A673 (cell line): Measurements from ENCODE around the gene CD93. TPM values are rescaled to one million over a fixed set of nuclear protein-coding genes. Genes with fewer than 3 reads are reported as not detected.

Source experiments
- BruUV-seq: library from RNA; stranded (reverse); fragments of 400-500 nt; replicated peaks from 2 replicates; lab custom pipeline; 2021; lab: Mats Ljungman, UMichigan
- CTCF ChIA-PET: fragments of 300-600 bp; sonication (Branson Sonifier 250); formaldehyde crosslinking; loops from one replicate; lab custom pipeline; 2022; ENCODE audit warnings: antibody characterized with exemption; lab: Charles Lee
- POLR2A ChIA-PET: fragments of 300-600 bp; sonication (Branson Sonifier 250); formaldehyde crosslinking; loops from one replicate; lab custom pipeline; 2022; ENCODE audit warnings: antibody characterized with exemption; ENCODE audit not compliant: low non-redundant PET; lab: Charles Lee
- DNase-seq: peaks from one replicate; pipeline ENCODE4 v3.0.0-alpha.2; 2015; ENCODE audit warnings: low spot score
- H3K27ac ChIP-seq: fragments of 200-600 bp; sonication (generic); 2 replicates; pipeline ENCODE4 v1.5.1; 2016; ENCODE audit warnings: mixed run types, low read depth, mild to moderate bottlenecking, mixed read lengths, antibody characterized with exemption, low read length; ENCODE audit not compliant: poor library complexity, severe bottlenecking
- H3K27me3 ChIP-seq: fragments of 200-600 bp; sonication (generic); replicated peaks from 2 replicates; pipeline ENCODE4 v1.6.1; 2017; ENCODE audit warnings: mixed run types, low read depth, mild to moderate bottlenecking, mixed read lengths, antibody characterized with exemption, low read length; ENCODE audit not compliant: insufficient read depth, poor library complexity
- H3K36me3 ChIP-seq: fragments of 200-600 bp; sonication (generic); 2 replicates; pipeline ENCODE4 v1.6.1; 2016; ENCODE audit warnings: mixed run types, mild to moderate bottlenecking, mixed read lengths, antibody characterized with exemption, low read length; ENCODE audit not compliant: insufficient read depth, poor library complexity, severe bottlenecking
- H3K4me1 ChIP-seq: fragments of 200-600 bp; sonication (generic); 2 replicates; pipeline ENCODE4 v1.6.1; 2017; ENCODE audit warnings: mixed run types, mild to moderate bottlenecking, mixed read lengths, antibody characterized with exemption, low read length; ENCODE audit not compliant: insufficient read depth, poor library complexity, severe bottlenecking
- H3K4me3 ChIP-seq: fragments of 200-600 bp; sonication (generic); 2 replicates; pipeline ENCODE4 v1.5.1; 2016; ENCODE audit warnings: low read depth, mixed run types, mild to moderate bottlenecking, mixed read lengths, low read length; ENCODE audit not compliant: poor library complexity, severe bottlenecking
- H3K9me3 ChIP-seq: fragments of 200-600 bp; sonication (generic); 2 replicates; pipeline ENCODE4 v1.6.1; 2016; ENCODE audit warnings: mixed run types, low read depth, mild to moderate bottlenecking, mixed read lengths, antibody characterized with exemption, low read length; ENCODE audit not compliant: poor library complexity, severe bottlenecking
- EZH2 ChIP-seq: fragments of 200-600 bp; sonication (generic); IDR thresholded peaks from 2 replicates; pipeline ENCODE4 v1.6.1; 2017; ENCODE audit warnings: borderline replicate concordance, low read depth, mild to moderate bottlenecking, mixed read lengths, antibody characterized with exemption, low read length; ENCODE audit not compliant: poor library complexity, severe bottlenecking
- intact Hi-C: fragments of 100-400 bp; cut with micrococcal nuclease; formaldehyde crosslinking; loops from one replicate; pipeline ENCODE4 v1.10.0; 2022; ENCODE audit not compliant: unreplicated experiment
- total RNA-seq: library from RNA; stranded (reverse); gene quantifications from 2 replicates; pipeline ENCODE4 v1.2.3, GENCODE V29; 2021
- TF ChIP-seq, protein P1 (sequence below): fragments of 300-800, 200-600 bp; sonication (generic); conservative IDR thresholded peaks from 2 replicates; pipeline ENCODE4 v1.5.1; 2017; ENCODE audit warnings: low read depth, mild to moderate bottlenecking, antibody characterized with exemption, low read length, moderate library complexity, mixed read lengths

Gene CD93
- total RNA-seq, 1 experiment from 2014 or later = 0.06 TPM

- Histone ChIP-seq H3K4me1 (no peaks in the 10 kb centered on the region), H3K27ac (no peak overlapping the region), H3K9me3 (no peaks in the 10 kb centered on the region), H3K36me3 (no peaks in the 10 kb centered on the region), H3K27me3 (peaks cover 3% of the 10 kb centered on the region), H3K4me3 (no peak overlapping the region)
- no peak for DNase-seq
- CTCF ChIA-PET = no interaction called here
- POLR2A ChIA-PET = no interaction called here
- intact Hi-C loops = no loop called here
- no TSS peak for BruUV-seq
- no peak for TF ChIP-seq EZH2
- TF ChIP-seq, protein P1, sequence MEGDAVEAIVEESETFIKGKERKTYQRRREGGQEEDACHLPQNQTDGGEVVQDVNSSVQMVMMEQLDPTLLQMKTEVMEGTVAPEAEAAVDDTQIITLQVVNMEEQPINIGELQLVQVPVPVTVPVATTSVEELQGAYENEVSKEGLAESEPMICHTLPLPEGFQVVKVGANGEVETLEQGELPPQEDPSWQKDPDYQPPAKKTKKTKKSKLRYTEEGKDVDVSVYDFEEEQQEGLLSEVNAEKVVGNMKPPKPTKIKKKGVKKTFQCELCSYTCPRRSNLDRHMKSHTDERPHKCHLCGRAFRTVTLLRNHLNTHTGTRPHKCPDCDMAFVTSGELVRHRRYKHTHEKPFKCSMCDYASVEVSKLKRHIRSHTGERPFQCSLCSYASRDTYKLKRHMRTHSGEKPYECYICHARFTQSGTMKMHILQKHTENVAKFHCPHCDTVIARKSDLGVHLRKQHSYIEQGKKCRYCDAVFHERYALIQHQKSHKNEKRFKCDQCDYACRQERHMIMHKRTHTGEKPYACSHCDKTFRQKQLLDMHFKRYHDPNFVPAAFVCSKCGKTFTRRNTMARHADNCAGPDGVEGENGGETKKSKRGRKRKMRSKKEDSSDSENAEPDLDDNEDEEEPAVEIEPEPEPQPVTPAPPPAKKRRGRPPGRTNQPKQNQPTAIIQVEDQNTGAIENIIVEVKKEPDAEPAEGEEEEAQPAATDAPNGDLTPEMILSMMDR = no peak
These were observed 39.0 kb upstream of the CD93 start for GRCh38 chr20:23125159-23125558.

DNA sequence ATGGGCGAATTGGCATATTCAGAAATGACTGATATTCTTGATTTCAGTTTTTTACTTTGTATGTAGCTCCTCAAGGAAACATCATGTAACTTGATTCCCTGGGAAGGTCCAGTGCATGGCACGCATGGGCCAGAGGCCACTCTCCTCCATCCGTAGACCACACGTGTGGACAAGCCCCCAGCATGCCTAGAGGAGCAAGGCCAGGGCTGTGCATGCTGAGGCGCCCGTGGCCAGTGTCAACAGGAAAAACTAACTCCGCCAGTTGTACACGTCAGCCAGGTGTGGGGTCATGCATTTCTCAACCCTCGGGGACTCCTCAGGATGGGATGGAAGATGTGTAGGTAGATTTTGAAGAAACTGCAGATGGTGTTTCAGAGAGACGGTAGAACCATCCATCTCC lies 37.8 kb upstream of the CD93 start:
- Histone ChIP-seq H3K4me1 (no peaks in the 10 kb centered on the region), H3K27me3 (peaks cover 9% of the 10 kb centered on the region), H3K4me3 (no peak overlapping the region), H3K36me3 (no peaks in the 10 kb centered on the region), H3K9me3 (no peaks in the 10 kb centered on the region), H3K27ac (no peak overlapping the region)
- ChIA-PET POLR2A (no interaction called here), CTCF (no interaction called here)
- no TSS peak for BruUV-seq
- no peak for TF ChIP-seq EZH2
- TF ChIP-seq, protein P1 = no peak
- no peak for DNase-seq
- intact Hi-C loops = no loop called here

DNA sequence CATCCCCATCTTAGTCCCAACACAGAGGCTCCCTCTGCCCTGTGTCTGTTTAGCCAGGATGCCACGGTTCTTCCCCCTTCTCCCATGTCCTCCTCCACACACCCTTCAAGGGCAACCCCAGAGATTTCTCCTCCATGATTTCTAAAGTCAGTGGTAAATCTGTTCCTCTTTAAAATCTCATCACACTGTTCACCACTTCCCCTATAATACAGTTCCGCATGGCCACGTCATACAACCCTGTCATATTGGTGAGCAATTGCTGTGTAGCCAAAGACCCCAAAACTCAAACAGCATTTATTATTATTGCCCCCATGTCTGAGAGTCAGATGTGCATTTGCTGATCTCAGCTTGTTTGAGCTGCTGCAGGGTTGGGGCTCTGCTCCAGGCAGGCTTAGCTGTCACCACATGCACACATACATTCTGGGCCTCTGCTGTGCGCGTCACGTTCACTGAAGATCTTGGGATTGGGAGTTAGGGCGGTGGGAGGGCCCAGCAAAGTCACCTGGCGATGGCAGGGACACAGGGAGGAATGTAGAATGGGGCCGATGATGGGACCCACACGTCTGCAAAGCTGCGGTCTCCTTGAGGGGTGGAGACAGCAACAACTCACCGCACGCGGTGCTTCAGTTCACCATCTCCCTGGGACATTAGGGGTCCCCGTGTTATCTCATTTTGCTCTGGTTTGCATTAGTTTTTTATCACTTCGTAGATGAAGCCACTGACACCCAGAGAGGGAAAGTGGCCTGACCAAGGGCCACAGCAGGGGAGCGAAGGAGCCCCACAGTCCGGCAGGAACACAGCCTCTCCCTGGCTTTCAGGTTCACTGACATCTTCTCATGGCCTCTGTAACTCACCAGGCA lies 36.9 kb upstream of the CD93 start:
- Histone ChIP-seq H3K4me1 (no peaks in the 10 kb centered on the region), H3K4me3 (no peak overlapping the region), H3K27ac (no peak overlapping the region), H3K36me3 (no peaks in the 10 kb centered on the region), H3K27me3 (peaks cover 9% of the 10 kb centered on the region), H3K9me3 (no peaks in the 10 kb centered on the region)
- POLR2A ChIA-PET = no interaction called here
- TF ChIP-seq EZH2 = no peak
- TF ChIP-seq, protein P1 = no peak
- CTCF ChIA-PET = no interaction called here
- no TSS peak for BruUV-seq
- DNase-seq = no peak
- intact Hi-C loops = no loop called here
